ENCODE measurements around the gene CYB5R4.

CYB5R4 gene

DNA sequence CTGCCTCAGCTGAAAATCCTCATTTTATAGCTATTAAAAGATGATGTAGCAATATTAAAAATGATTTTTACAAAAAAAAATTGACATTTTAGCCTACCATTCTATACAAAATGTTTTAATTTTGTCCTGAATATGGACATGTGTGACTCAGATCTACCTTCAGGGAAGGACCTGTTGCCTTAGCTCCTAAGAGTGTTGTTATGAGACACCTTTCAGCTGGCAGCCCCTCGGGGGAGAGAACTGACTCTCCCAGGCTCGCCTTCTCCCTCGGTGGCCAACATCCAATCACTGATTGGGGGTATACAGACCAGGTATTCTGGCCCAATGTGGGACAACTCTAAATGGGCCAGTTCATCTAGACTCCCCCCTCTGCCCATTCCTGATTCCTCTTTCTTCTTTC lies 141.6 kb downstream of the CYB5R4 start:
- TF ChIP-seq Cebpa-rat (IDR thresholded peaks at IDR 0.05): no peak
- H3K4me3 ChIP-seq: no peak overlapping the region
- no peaks in the 10 kb centered on the region for H3K4me1 ChIP-seq
- H4K20me1 ChIP-seq: no peaks in the 10 kb centered on the region
- no peaks in the 10 kb centered on the region for H3K9me3 ChIP-seq (replicated peaks in 1 of 11)
- no peak overlapping the region for H3K4me2 ChIP-seq
- H3K27me3 ChIP-seq: no peaks in the 10 kb centered on the region
- no peak overlapping the region for H3K9ac ChIP-seq
- H3K27ac ChIP-seq: no peak overlapping the region
- H3K36me3 ChIP-seq: no peaks in the 10 kb centered on the region

DNA sequence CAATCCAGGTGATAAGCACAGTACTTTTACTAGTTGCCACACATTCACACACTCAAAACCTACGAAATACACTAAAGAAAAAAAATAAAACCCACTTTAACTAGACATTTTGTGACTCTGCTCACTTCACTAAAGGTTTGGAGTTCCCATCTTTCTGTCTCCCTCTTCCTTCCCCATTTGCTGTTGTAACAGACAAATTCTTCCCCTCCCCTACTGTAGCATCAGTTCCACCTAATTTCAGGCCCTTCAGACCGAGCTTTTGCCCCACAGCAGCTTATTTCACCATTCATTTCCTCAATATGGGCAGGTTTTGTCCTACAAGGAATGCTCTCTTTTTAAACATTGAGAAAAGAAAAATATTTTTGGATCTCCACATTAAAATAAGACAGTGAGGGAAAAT lies 142.7 kb downstream of the CYB5R4 start:
- no peaks in the 10 kb centered on the region for H3K9me3 ChIP-seq (replicated peaks in 1 of 11)
- H3K36me3 ChIP-seq: no peaks in the 10 kb centered on the region
- H3K4me2 ChIP-seq: no peak overlapping the region
- no peaks in the 10 kb centered on the region for H3K4me1 ChIP-seq
- no peaks in the 10 kb centered on the region for H4K20me1 ChIP-seq
- no peak overlapping the region for H3K27ac ChIP-seq
- H3K9ac ChIP-seq: no peak overlapping the region
- TF ChIP-seq Cebpa-rat (IDR thresholded peaks at IDR 0.05): no peak
- no peak overlapping the region for H3K4me3 ChIP-seq
- H3K27me3 ChIP-seq: no peaks in the 10 kb centered on the region

- no peak overlapping the region for H3K9ac ChIP-seq
- no peaks in the 10 kb centered on the region for H3K4me1 ChIP-seq
- no peak overlapping the region for H3K4me3 ChIP-seq
- no peaks in the 10 kb centered on the region for H3K36me3 ChIP-seq
- no peaks in the 10 kb centered on the region for H3K9me3 ChIP-seq (replicated peaks in 1 of 11)
- no peak overlapping the region for H3K27ac ChIP-seq
- no peaks in the 10 kb centered on the region for H4K20me1 ChIP-seq
- TF ChIP-seq Cebpa-rat (IDR thresholded peaks at IDR 0.05): no peak
- no peaks in the 10 kb centered on the region for H3K27me3 ChIP-seq
- no peak overlapping the region for H3K4me2 ChIP-seq
Observed at GRCh38 chr6:84003131-84003530, 143.6 kb downstream of the CYB5R4 start.

DNA sequence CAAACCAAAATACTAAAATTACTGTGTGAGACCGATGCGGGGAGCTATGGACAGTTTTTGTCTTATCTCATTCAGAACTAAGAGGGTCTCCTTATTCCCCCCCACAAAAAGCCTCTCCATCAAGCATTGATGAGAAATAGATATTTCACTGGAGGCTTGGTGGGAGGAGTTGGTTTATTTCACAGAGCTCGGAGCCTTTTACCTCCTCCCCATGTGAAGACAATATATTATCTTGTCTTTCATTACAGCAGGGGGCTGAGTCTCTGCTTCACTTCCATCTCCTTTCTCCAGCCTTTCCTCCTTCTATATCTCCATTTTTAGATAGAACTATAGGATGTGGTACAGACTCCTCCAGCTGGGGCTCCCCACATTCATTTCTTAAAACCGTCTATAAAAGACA lies 144.2 kb downstream of the CYB5R4 start:
- H3K27ac ChIP-seq: no peak overlapping the region
- no peak overlapping the region for H3K9ac ChIP-seq
- H3K36me3 ChIP-seq: no peaks in the 10 kb centered on the region
- no peaks in the 10 kb centered on the region for H3K4me1 ChIP-seq
- TF ChIP-seq Cebpa-rat (IDR thresholded peaks at IDR 0.05): no peak
- no peak overlapping the region for H3K4me3 ChIP-seq
- H3K9me3 ChIP-seq (replicated peaks in 1 of 11): no peaks in the 10 kb centered on the region
- H3K4me2 ChIP-seq: no peak overlapping the region
- H3K27me3 ChIP-seq: no peaks in the 10 kb centered on the region
- H4K20me1 ChIP-seq: no peaks in the 10 kb centered on the region

DNA sequence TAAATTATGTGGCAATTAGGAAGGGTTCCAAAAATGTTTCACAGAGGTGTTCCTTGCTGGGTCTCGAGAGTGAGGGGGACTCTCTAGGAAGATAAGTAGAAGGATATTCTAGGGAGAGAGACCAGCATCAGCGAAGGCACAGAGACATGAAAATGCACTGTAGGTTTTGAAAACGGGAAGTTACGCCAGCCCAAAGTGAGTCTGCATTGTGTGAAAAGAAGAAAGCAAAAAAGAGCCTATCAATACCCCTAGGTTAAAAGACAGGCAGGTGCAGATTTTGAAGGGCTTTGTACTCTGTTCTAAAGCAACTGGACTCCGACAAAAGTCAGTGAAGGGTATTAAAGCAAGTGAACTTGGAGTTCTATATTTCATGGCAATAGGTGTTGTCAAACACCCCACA lies 148.4 kb downstream of the CYB5R4 start:
- H4K20me1 ChIP-seq: no peaks in the 10 kb centered on the region

GRCh38 chr6:84013354-84013753 lies 153.9 kb downstream of the CYB5R4 start:
- TF ChIP-seq Cebpa-rat (IDR thresholded peaks at IDR 0.05): no peak
- Histone ChIP-seq H3K4me1 (no peaks in the 10 kb centered on the region), H3K27me3 (no peaks in the 10 kb centered on the region), H3K9ac (no peak overlapping the region), H3K9me3 (replicated peaks in 1 of 11) (no peaks in the 10 kb centered on the region), H3K4me2 (no peak overlapping the region), H3K27ac (no peak overlapping the region), H4K20me1 (no peaks in the 10 kb centered on the region), H3K4me3 (no peak overlapping the region), H3K36me3 (no peaks in the 10 kb centered on the region)

More for the DNA sequence above, 148.4 kb downstream of the CYB5R4 start:
- Histone ChIP-seq H3K4me1 (no peaks in the 10 kb centered on the region), H3K4me2 (no peak overlapping the region), H3K9ac (no peak overlapping the region), H3K27me3 (no peaks in the 10 kb centered on the region), H3K27ac (no peak overlapping the region), H3K4me3 (no peak overlapping the region), H3K9me3 (replicated peaks in 1 of 11) (no peaks in the 10 kb centered on the region), H3K36me3 (no peaks in the 10 kb centered on the region)
- no peak for TF ChIP-seq Cebpa-rat (IDR thresholded peaks at IDR 0.05)

DNA sequence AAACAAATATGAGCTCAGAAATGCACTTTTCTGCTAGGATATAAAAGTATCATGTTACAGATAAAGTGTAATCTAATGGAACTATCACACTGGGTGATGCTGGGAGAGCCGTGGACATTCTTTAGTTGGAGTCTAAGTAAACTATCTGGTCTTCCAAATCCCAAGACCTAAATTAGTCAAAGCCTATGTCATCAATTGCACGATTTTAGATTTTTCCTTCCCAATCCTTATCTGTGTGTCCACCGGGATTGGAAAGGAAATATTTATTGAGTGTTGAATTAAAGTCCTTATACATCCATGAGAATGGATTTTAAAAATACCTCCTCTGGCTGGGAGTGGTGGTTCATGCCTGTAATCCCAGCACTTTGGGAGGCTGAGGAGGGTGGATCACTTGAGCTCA lies 154.4 kb downstream of the CYB5R4 start:
- no peak for TF ChIP-seq Cebpa-rat (IDR thresholded peaks at IDR 0.05)
- H3K27me3 ChIP-seq: no peaks in the 10 kb centered on the region
- H3K9ac ChIP-seq: no peak overlapping the region

DNA sequence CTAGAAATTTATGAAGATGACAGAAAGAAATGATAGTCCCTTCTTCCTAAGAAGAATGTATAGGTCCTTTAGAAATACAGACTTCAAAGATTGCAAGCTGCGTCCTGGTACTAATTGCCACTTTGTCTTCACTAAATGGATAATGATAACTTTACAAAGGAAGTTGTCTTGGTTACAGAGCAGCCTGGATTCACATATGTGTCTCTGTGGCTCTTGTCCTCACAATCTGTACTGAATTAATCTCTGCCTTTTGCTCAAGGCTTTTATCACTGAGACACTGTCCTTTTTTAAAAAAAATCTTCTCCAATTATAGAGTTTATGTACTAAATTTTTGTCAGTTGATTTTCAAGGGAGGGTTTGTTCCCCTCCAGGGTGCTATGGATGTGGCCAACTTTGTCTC lies 156.5 kb downstream of the CYB5R4 start:
- Histone ChIP-seq H3K4me1 (no peaks in the 10 kb centered on the region), H3K9ac (no peak overlapping the region), H3K27ac (no peak overlapping the region), H3K4me3 (no peak overlapping the region), H3K27me3 (no peaks in the 10 kb centered on the region), H4K20me1 (no peaks in the 10 kb centered on the region), H3K36me3 (no peaks in the 10 kb centered on the region), H3K9me3 (replicated peaks in 1 of 11) (no peaks in the 10 kb centered on the region), H3K4me2 (no peak overlapping the region)
- TF ChIP-seq Cebpa-rat (IDR thresholded peaks at IDR 0.05): no peak

More for the DNA sequence above, 154.4 kb downstream of the CYB5R4 start:
- H3K4me3 ChIP-seq: no peak overlapping the region
- H3K4me2 ChIP-seq: no peak overlapping the region
- H4K20me1 ChIP-seq: no peaks in the 10 kb centered on the region
- no peaks in the 10 kb centered on the region for H3K36me3 ChIP-seq
- no peaks in the 10 kb centered on the region for H3K4me1 ChIP-seq
- no peak overlapping the region for H3K27ac ChIP-seq
- no peaks in the 10 kb centered on the region for H3K9me3 ChIP-seq (replicated peaks in 1 of 11)

Data from BLaER1 treated with 17β-estradiol and CSF1 and Interleukin-3, amounts not matched to agents 10 nM and 100 nM (cell line).